HepG2 (cell line): Measurements from ENCODE around the gene PRR22. TPM values are rescaled to one million over a fixed set of nuclear protein-coding genes. Genes with fewer than 3 reads are reported as not detected.

ENCODE experiments used
- HNRNPLL ChIP-seq: fragments of 200-400 bp; formaldehyde crosslinking; IDR thresholded peaks from 2 replicates; pipeline ENCODE4 v1.6.1; 2017; ENCODE audit warnings: mild to moderate bottlenecking, low read depth, low read length; ENCODE audit not compliant: poor library complexity, severe bottlenecking
- IRF2 ChIP-seq: IDR thresholded peaks from 2 replicates; pipeline ENCODE4 v1.6.1; 2018; ENCODE audit warnings: missing genetic modification reagents, missing compliant biosample characterization
- SMAD1 ChIP-seq: sonication (generic); formaldehyde crosslinking; IDR thresholded peaks from 2 replicates; pipeline ENCODE4 v1.4.0; 2020; ENCODE audit warnings: missing genetic modification reagents, low read depth, mild to moderate bottlenecking, borderline replicate concordance
- SPEN ChIP-seq: sonication (generic); formaldehyde crosslinking; IDR thresholded peaks from 2 replicates; pipeline ENCODE4 v1.5.1; 2020; ENCODE audit warnings: low read depth, mild to moderate bottlenecking, missing genetic modification reagents
- ZFYVE20 ChIP-seq: sonication (generic); formaldehyde crosslinking; IDR thresholded peaks from 2 replicates; pipeline ENCODE4 v1.8.0; 2023; ENCODE audit warnings: low read depth, mild to moderate bottlenecking, moderate library complexity, missing genetic modification reagents, borderline replicate concordance
- ZNF160 ChIP-seq: sonication (generic); formaldehyde crosslinking; IDR thresholded peaks from 2 replicates; pipeline ENCODE4 v1.8.0; 2022; ENCODE audit warnings: mild to moderate bottlenecking, inconsistent platforms, missing genetic modification reagents
- ZNF616 ChIP-seq: sonication (generic); formaldehyde crosslinking; IDR thresholded peaks from 2 replicates; pipeline ENCODE4 v1.5.0; 2020; ENCODE audit warnings: low read depth, mild to moderate bottlenecking, missing genetic modification reagents
- polyA plus RNA-seq, 8 experiments: library from polyadenylated mRNA; depleted of rRNA in 3 of 8; stranded (reverse) in 7 of 8; unstranded in 1 of 8; fragments of >200 nt; fragmentation: Illumina TruSeq in 4 of 8; extraction: Trizol in 4 of 8; gene quantifications; 2 replicates each; pipeline versions ENCODE4 v1.2.1 to v1.2.3, GENCODE V29; 2011 to 2016; ENCODE audit warnings: low read depth in 4 of 8, missing spikeins in 1 of 8, mixed read lengths in 1 of 8; ENCODE audit not compliant: insufficient read depth in 1 of 8
- total RNA-seq, 5 experiments: library from RNA; depleted of rRNA; stranded (reverse); fragments of >200 nt; fragmentation: Illumina TruSeq; extraction: Trizol; gene quantifications; 2 replicates each; pipeline ENCODE4 v1.2.3, GENCODE V29; 2016; ENCODE audit warnings: low read depth in 1 of 5
- TF ChIP-seq, protein P1 (sequence below): sonication (generic); formaldehyde crosslinking; IDR thresholded peaks from 2 replicates; pipeline ENCODE4 v1.5.1; 2020; ENCODE audit warnings: mild to moderate bottlenecking, moderate library complexity, missing genetic modification reagents
- TF ChIP-seq, protein P2 (sequence below): IDR thresholded peaks from 2 replicates; pipeline ENCODE4 v1.6.1; 2016; ENCODE audit warnings: missing biosample characterization, missing genetic modification reagents, low read depth
- TF ChIP-seq, protein P3 (sequence below): sonication (generic); formaldehyde crosslinking; conservative IDR thresholded peaks from 2 replicates; pipeline ENCODE4 v1.4.0; 2020; ENCODE audit warnings: mild to moderate bottlenecking, missing genetic modification reagents, moderate library complexity
- TF ChIP-seq, protein P4 (sequence below): sonication (generic); formaldehyde crosslinking; IDR thresholded peaks from 2 replicates; pipeline ENCODE4 v1.4.0; 2020; ENCODE audit warnings: missing genetic modification reagents
- TF ChIP-seq, protein P5 (sequence below): sonication (generic); formaldehyde crosslinking; IDR thresholded peaks from 2 replicates; pipeline ENCODE4 v1.8.0; 2022; ENCODE audit warnings: mild to moderate bottlenecking, missing genetic modification reagents, borderline replicate concordance

PRR22 gene
- total and polyA plus RNA-seq, 2 of the 13 experiments (the other 11 are each of a cell fraction or from before 2014, with no cell fraction given), result 0.84 to 2.3 TPM

DNA sequence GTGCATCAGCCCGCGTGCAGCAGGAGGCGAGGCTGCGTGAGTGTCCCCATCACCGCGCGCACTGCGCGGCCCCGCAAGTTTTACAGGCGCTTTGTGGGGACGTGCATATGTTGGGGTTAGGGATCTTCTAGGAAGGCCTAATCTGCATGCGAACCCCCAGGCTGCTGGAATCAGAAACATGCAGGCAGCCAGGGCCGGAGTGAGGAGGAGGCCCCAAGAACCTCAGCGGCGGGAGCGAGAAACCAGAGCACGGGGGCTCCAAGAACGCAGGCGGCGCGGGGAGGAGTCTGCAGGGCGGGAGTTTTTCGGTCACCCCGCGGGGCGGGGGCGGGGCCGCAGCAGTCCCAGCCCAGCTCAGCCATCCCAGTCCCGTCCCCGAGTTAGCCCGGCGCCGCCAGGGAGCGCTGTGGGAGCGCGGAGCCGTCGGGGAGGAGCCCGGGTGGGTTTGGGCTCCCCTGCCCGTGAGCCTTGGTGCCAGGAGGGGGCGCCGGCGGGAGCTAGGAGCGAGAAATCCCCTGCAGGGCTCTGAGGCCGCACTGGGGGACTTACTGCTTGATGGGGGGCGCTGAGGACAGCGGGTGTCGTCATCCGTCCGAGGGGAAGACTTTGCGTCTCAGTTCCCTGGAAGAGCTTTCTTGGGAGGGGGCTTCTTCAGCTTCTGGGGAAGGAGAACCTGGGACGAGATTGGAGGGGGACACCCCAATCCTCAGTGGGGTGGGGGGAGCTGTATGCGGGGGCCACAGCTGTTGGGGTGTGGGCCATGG, 19.4 kb upstream of the PRR22 start (continued):
- TF ChIP-seq, protein P1, sequence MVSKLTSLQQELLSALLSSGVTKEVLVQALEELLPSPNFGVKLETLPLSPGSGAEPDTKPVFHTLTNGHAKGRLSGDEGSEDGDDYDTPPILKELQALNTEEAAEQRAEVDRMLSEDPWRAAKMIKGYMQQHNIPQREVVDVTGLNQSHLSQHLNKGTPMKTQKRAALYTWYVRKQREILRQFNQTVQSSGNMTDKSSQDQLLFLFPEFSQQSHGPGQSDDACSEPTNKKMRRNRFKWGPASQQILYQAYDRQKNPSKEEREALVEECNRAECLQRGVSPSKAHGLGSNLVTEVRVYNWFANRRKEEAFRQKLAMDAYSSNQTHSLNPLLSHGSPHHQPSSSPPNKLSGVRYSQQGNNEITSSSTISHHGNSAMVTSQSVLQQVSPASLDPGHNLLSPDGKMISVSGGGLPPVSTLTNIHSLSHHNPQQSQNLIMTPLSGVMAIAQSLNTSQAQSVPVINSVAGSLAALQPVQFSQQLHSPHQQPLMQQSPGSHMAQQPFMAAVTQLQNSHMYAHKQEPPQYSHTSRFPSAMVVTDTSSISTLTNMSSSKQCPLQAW (CRISPR knock-in tag), result peak; percentile 84
- TF ChIP-seq IRF2 (CRISPR knock-in tag) (0 out of 2 replicates have a peak, but pooled peaks have one; percentile 38), HNRNPLL (peak; percentile 70), ZNF160 (CRISPR knock-in tag) (peak; percentile 70; the same call in 1 of the 2 replicates), SPEN (peak; percentile 78), ZFYVE20 (CRISPR knock-in tag) (no peak), ZNF616 (CRISPR knock-in tag) (peak; percentile 59; the same call in 1 of the 2 replicates), SMAD1 (CRISPR knock-in tag) (0 out of 2 replicates have a peak, but pooled peaks have one; percentile 69)
- TF ChIP-seq, protein P2, sequence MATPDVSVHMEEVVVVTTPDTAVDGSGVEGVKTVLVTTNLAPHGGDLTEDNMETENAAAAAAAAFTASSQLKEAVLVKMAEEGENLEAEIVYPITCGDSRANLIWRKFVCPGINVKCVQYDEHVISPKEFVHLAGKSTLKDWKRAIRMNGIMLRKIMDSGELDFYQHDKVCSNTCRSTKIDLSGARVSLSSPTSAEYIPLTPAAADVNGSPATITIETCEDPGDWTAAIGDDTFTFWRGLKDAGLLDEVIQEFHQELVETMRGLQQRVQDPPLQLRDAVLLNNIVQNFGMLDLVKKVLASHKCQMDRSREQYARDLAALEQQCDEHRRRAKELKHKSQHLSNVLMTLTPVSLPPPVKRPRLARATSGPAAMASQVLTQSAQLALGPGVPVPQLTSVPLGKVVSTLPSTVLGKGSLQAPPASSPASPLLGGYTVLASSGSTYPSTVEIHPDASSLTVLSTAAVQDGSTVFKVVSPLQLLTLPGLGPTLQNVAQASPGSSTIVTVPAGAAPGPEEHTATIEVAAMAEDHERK (CRISPR knock-in tag), result no peak
- TF ChIP-seq, protein P3, sequence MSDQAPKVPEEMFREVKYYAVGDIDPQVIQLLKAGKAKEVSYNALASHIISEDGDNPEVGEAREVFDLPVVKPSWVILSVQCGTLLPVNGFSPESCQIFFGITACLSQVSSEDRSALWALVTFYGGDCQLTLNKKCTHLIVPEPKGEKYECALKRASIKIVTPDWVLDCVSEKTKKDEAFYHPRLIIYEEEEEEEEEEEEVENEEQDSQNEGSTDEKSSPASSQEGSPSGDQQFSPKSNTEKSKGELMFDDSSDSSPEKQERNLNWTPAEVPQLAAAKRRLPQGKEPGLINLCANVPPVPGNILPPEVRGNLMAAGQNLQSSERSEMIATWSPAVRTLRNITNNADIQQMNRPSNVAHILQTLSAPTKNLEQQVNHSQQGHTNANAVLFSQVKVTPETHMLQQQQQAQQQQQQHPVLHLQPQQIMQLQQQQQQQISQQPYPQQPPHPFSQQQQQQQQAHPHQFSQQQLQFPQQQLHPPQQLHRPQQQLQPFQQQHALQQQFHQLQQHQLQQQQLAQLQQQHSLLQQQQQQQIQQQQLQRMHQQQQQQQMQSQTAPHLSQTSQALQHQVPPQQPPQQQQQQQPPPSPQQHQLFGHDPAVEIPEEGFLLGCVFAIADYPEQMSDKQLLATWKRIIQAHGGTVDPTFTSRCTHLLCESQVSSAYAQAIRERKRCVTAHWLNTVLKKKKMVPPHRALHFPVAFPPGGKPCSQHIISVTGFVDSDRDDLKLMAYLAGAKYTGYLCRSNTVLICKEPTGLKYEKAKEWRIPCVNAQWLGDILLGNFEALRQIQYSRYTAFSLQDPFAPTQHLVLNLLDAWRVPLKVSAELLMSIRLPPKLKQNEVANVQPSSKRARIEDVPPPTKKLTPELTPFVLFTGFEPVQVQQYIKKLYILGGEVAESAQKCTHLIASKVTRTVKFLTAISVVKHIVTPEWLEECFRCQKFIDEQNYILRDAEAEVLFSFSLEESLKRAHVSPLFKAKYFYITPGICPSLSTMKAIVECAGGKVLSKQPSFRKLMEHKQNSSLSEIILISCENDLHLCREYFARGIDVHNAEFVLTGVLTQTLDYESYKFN, result peak; percentile 60
- TF ChIP-seq, protein P4, sequence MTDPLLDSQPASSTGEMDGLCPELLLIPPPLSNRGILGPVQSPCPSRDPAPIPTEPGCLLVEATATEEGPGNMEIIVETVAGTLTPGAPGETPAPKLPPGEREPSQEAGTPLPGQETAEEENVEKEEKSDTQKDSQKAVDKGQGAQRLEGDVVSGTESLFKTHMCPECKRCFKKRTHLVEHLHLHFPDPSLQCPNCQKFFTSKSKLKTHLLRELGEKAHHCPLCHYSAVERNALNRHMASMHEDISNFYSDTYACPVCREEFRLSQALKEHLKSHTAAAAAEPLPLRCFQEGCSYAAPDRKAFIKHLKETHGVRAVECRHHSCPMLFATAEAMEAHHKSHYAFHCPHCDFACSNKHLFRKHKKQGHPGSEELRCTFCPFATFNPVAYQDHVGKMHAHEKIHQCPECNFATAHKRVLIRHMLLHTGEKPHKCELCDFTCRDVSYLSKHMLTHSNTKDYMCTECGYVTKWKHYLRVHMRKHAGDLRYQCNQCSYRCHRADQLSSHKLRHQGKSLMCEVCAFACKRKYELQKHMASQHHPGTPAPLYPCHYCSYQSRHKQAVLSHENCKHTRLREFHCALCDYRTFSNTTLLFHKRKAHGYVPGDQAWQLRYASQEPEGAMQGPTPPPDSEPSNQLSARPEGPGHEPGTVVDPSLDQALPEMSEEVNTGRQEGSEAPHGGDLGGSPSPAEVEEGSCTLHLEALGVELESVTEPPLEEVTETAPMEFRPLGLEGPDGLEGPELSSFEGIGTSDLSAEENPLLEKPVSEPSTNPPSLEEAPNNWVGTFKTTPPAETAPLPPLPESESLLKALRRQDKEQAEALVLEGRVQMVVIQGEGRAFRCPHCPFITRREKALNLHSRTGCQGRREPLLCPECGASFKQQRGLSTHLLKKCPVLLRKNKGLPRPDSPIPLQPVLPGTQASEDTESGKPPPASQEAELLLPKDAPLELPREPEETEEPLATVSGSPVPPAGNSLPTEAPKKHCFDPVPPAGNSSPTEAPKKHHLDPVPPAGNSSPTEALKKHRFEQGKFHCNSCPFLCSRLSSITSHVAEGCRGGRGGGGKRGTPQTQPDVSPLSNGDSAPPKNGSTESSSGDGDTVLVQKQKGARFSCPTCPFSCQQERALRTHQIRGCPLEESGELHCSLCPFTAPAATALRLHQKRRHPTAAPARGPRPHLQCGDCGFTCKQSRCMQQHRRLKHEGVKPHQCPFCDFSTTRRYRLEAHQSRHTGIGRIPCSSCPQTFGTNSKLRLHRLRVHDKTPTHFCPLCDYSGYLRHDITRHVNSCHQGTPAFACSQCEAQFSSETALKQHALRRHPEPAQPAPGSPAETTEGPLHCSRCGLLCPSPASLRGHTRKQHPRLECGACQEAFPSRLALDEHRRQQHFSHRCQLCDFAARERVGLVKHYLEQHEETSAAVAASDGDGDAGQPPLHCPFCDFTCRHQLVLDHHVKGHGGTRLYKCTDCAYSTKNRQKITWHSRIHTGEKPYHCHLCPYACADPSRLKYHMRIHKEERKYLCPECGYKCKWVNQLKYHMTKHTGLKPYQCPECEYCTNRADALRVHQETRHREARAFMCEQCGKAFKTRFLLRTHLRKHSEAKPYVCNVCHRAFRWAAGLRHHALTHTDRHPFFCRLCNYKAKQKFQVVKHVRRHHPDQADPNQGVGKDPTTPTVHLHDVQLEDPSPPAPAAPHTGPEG (CRISPR knock-in tag), result no peak
- TF ChIP-seq, protein P5, sequence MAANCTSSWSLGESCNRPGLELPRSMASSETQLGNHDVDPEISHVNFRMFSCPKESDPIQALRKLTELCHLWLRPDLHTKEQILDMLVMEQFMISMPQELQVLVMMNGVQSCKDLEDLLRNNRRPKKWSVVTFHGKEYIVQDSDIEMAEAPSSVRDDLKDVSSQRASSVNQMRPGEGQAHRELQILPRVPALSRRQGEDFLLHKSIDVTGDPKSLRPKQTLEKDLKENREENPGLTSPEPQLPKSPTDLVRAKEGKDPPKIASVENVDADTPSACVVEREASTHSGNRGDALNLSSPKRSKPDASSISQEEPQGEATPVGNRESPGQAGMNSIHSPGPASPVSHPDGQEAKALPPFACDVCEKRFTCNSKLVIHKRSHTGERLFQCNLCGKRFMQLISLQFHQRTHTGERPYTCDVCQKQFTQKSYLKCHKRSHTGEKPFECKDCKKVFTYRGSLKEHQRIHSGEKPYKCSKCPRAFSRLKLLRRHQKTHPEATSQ, result no peak
